Activated CD8-positive, alpha-beta memory T cell treated with anti-CD3 and anti-CD28 coated beads, Interleukin-2, amount 50 U/mL, for 4 hours (primary cell): Measurements from ENCODE around the gene CD22.

Experiments
- DNase-seq: peaks from one replicate; pipeline ENCODE4 v3.0.0-alpha.2; 2020

Gene CD22

DNA sequence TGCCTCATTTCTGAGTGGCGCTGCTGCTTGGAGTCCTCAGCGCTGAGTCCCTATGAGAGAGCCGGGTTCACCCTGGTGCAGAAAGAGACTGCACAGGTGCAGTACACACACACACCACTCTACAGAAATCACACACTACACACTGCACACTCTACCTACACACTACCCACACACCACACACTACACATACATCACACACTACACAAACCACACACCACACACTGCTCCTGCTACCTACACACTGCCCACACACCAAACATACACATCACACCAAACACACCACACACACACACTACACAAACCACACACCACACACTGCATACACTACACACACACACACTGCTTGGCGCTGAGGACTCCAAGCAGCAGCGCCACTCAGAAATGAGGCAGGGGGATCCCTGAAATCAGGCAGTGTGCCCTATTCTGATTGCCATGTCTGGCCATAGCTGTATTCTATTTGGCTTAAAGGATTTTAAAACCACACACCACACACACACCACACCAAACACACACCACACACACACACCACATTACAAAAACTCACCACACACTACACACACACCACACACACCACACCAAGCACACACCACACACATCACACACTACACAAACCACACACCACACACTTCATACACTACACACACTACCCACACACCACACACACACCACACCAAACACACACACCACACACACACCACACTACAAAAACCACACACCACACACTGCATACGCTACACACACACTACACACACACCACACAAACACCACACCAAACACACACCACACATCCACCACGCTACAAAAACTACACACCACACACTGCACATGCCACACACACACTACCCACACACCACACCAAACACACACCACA, 32.1 kb upstream of the CD22 start:
- DNase-seq: no peak

DNA sequence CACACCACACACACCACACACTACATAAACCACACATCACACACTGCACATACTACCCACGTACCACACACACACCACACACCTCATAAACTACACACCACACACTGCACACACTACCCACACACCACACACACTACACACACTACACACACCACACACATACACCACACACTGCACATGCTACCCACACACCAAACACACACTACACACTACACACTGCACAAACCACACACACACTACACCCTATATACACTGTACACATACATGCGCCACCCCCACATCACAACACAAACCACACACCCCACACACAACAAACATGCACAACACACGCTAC, 31.5 kb upstream of the CD22 start:
- DNase-seq: no peak

DNA sequence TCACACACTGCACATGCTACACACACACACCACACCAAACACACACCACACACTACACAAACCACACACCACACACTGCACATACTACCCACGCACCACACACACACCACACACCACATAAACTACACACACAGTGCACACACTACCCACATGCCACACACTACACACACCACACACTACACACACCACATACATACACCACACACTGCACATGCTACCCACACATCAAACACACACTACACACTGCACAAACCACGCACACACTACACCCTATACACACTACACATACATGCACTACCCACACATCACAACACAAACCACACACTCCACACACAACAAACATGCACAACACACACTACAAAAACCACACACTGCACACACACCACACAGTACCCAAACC, 31.1 kb upstream of the CD22 start:
- DNase-seq: no peak

DNA sequence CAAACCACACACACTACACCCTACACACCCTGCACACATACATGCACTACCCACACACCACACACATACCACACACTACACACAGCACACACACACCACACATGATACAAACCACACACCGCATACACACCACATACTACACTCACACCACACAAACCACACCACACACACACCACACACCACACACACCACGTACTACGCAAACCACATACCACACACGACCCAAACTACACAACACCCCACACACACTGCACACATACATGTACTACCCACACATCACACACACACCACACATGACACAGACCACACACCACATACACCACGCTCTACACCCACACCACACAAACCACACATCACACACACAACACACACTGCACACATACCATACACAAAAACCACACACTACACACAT, 30.4 kb upstream of the CD22 start:
- no peak for DNase-seq

GRCh38 chr19:35299523-35300338, 29.3 kb upstream of the CD22 start:
- no peak for DNase-seq

DNA sequence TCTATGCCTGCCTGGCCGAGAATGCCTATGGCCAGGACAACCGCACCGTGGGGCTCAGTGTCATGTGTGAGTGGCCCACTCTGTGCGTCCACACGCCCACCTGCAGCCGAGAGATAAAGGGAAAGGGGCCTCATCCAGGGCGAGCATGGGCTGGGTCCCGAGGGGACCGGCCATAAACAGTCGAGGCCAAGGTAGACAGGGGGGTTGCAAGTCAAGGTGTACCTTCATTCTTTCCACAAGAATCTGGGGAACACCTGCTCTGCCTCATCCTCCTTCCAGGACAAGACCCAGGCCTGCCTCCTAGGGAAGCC, 28.7 kb upstream of the CD22 start:
- DNase-seq: no peak

DNA sequence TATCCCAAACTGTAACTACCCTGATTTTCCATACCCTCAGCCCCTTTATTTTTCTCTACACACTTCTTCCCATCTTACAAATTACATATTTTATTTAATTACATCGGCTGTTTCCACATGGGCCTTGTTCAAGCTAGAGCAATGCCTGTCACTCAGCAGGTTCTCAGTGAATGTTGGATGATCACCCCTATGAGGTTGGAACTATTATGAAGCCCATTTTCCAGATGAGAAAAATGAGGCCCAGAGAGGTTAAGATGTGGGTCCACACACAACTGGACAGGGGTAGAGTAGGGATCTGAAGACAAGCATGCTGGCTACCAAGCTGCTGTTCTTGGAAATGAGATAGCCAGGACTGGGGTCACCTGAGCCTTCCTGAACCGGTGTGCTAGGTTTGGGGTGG, 27.0 kb upstream of the CD22 start:
- DNase-seq: no peak

DNA sequence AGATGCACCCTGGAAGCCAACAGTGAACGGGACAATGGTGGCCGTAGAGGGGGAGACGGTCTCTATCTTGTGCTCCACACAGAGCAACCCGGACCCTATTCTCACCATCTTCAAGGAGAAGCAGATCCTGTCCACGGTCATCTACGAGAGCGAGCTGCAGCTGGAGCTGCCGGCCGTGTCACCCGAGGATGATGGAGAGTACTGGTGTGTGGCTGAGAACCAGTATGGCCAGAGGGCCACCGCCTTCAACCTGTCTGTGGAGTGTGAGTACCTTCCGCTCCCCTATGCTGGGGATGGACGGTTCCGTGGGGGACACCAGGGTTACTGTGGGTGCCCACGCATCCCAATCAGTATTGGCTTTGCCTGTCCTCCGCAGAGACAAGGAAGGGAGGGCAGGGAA, 26.5 kb upstream of the CD22 start:
- no peak for DNase-seq

GRCh38 chr19:35303357-35303915, 25.6 kb upstream of the CD22 start:
- no peak for DNase-seq

DNA sequence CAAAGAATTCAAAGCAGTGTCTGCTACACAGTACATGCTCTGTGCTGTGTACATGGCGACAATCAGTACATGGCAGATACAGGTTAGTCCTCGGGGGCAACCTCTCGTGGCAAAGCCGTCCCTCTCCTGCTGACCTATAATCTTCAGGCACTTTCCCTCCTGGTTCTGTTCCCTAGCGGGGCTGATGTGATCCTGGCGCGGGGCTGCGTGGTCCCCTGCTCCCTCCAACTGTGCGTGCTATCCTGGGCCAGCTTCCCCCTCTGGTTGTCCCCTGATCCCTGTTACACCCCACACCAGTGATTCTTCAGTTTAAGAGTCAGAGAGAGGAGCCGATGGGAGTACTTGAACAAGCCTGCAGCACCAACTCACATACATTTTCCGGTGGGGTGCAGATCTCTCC, 25.0 kb upstream of the CD22 start:
- no peak for DNase-seq

DNA sequence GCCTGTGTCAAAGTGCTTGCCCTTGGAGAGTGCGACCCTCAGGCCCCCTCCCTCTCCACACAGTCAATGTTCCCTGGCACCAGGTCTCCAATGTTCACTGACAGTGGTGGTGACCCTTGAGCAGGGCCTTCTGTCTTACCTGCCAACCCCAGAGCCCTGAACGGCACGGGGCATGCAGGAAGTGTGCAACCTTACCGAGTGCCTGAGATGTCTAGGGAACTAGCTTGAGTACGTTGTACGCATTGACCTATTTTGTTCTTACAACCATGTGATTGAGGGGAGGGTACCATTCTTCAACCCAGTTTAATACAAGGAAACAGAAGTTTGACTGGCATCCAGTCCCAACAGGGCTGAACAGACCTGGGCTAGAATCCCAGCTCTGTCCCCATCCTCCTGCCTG, 23.8 kb upstream of the CD22 start:
- DNase-seq: no peak

DNA sequence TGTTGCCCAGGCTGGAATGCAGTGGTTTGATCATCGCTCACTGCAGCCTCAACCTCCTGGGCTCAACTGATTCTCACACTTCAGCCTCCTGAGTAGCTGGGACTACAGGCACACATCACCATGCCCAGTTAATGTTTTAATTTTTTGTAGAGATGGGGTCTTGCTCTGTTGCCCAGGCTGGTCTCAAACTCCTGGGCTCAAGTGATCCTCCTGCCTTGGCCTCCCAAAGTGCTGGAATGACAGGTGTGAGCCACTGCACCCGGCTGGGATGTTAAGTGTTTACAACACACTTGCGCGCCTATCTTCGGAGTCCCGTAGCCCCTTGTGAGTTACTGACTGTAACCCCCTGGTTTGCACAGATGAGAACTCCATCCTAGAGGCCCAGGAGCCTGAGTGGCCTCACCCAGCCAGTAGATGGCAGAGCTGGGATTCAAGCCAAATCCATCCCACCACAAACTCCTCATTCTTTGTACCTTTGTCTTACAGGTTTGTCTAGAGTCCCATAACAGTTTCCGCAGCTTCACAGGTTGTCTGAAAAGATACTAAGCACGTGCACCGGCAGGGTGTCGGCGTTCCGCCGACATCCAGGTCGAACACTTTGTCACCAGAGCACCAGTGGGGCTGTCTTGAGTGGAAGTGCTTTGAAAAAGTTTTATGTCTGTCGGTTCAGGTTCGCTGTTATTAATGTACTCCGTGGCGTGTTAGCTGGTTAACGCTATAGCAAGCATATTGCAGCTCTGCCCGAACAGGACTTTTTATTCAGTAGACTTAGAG, 22.3 kb upstream of the CD22 start:
- no peak for DNase-seq

- no peak for DNase-seq
Measured at GRCh38 chr19:35307931-35308330, 21.1 kb upstream of the CD22 start.

- no peak for DNase-seq
Measured at GRCh38 chr19:35308910-35309309, 20.1 kb upstream of the CD22 start.

GRCh38 chr19:35309481-35310279, 19.3 kb upstream of the CD22 start:
- no peak for DNase-seq

DNA sequence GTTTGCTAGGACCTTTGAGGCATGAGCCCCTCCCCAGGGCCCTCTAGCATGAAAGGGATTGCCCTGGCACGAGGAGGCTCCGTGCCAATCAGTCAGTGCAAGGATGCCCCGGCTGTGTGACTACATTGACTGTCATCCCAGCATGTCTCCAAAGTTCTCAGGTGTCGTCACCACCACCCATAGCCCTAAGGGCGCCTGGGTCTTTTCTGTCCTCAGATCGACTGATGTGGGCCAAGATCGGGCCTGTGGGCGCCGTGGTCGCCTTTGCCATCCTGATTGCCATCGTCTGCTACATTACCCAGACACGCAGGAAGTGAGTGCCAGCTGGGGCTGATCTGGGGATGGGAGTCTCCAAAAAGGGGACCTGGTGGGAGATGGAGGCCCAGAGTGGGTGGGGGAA, 18.7 kb upstream of the CD22 start:
- DNase-seq: no peak

DNA sequence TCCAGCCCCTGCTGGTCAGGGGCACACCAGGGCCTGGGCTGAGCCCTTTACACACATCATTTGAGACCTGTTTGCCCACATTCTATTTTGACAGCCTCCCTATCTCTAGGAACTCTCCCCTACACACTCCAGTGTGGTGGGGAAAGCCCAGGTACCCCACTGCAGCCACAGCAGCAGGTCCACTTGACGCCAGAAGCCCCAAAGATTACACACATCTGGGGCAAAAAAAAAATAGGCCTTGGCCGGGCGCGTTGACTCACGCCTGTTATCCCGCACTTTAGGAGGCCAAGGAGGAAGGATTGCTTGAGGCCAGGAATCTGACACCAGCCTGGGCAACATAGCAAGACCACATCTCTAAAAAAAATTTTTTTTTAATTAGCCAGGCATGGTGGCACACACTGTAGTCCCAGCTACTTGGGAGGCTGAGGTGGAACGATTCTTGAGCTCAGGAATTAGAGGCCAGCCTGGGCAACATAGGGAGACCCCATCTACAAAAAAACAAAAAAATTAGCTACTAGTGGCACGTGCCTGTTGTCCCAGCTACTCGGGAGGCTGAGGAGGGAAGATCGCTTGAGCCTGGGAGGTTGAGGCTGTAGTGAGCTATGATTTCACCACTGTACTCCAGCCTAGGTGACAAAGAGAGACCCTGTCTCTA, 18.0 kb upstream of the CD22 start:
- no peak for DNase-seq

- DNase-seq: no peak
Measured at GRCh38 chr19:35311901-35312665, 16.9 kb upstream of the CD22 start.

- no peak for DNase-seq
Measured at GRCh38 chr19:35313587-35313986, 15.4 kb upstream of the CD22 start.

DNA sequence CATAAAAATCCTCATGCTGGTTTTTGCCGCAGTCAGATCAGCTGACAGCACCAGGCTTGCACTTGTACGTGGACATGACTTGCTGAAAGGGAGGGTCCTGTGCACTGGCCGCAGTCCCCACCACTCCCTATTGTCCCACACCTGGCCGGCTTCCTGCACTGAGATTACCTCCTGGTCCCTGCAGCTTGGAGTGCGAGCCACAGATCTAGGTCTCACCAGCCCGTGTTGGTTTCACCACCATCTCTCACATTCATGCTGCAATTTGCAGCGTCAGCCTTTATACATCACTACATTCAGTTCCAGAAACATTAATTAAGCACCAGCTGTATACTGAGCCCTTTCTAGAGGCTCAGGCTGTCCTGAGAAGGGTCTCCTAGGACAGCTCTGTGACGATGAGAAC, 15.0 kb upstream of the CD22 start:
- no peak for DNase-seq

DNA sequence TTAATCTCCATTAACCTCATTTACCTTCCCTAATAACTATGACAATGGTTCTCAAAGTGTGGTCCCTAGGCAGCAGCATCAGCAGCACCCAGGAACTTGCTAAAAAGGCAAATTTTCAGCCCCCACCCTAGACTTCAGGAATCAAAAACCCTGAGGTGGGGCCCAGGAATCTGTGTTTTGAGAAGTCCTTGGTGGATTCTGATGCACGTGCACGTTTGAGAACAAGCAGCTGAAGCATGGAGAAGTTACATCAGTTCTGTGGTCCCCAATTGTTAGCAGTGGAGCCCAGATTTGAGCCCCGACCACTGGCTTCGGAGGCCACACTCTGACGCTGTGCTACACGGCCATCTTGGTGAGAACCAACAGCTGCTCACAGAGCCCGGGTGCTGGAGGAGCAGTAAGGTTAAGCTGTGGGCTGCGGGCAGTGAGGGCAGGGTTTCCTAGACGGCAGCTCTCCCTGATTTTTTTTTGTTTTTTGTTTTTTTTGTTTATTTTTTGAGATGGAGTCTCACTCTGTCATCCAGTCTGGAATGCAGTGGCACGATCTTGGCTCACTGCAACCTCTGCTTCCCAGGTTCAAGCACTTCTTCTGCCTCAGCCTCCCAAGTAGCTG, 14.0 kb upstream of the CD22 start:
- DNase-seq: no peak
